DND-41 (cell line): ENCODE results near the gene PCDHB14.

Source experiments
- ATAC-seq: fragments of 200-7000 bp; cut with Tn5 transposase; 3 replicates; pipeline ENCODE4 v1.9.1; 2021; ENCODE audit warnings: low read depth; ENCODE audit not compliant: insufficient read depth
- DNase-seq: peaks from one replicate; pipeline ENCODE4 v3.0.0-alpha.2; 2020
- H2AFZ ChIP-seq: 2 replicates; pipeline ENCODE4 v1.6.0; 2012; ENCODE audit warnings: low read depth, low read length
- H3K27ac ChIP-seq: 2 replicates; pipeline ENCODE4 v1.5.1; 2012; ENCODE audit warnings: low read length, inconsistent platforms
- H3K27me3 ChIP-seq: fragments of 200-600 bp; sonication (generic); 2 replicates; pipeline ENCODE4 v1.6.0; 2012; ENCODE audit warnings: low read length, mild to moderate bottlenecking, inconsistent platforms; ENCODE audit not compliant: insufficient read depth, poor library complexity
- H3K36me3 ChIP-seq: 2 replicates; pipeline ENCODE4 v1.5.1; 2012; ENCODE audit warnings: low read length, inconsistent platforms; ENCODE audit not compliant: insufficient read depth
- H3K4me1 ChIP-seq: 2 replicates; pipeline ENCODE4 v1.5.1; 2012; ENCODE audit warnings: mild to moderate bottlenecking, low read length; ENCODE audit not compliant: insufficient read depth
- H3K4me2 ChIP-seq: 2 replicates; pipeline ENCODE4 v1.6.0; 2012; ENCODE audit warnings: mild to moderate bottlenecking, moderate library complexity, low read length, inconsistent platforms; ENCODE audit not compliant: insufficient read depth
- H3K4me3 ChIP-seq, 2 experiments: fragments of 200-600 bp in 1 of 2; shearing (Covaris generic) in 1 of 2; 2 replicates each; pipeline ENCODE4 v1.5.1; 2012 to 2016; ENCODE audit warnings: inconsistent platforms in 2 of 2, low read length in 2 of 2, mild to moderate bottlenecking in 2 of 2, low read depth in 1 of 2, moderate library complexity in 1 of 2
- H3K79me2 ChIP-seq: 2 replicates; pipeline ENCODE4 v1.6.0; 2012; ENCODE audit warnings: low read length, inconsistent platforms; ENCODE audit not compliant: insufficient read depth
- H3K9ac ChIP-seq: 2 replicates; pipeline ENCODE4 v1.6.0; 2012; ENCODE audit warnings: low read depth, mild to moderate bottlenecking, inconsistent platforms, low read length, moderate library complexity
- H3K9me3 ChIP-seq: 2 replicates; pipeline ENCODE4 v1.5.1; 2012; ENCODE audit warnings: low read length, moderate library complexity, mild to moderate bottlenecking, inconsistent platforms; ENCODE audit not compliant: insufficient read depth, severe bottlenecking
- H4K20me1 ChIP-seq: 2 replicates; pipeline ENCODE4 v1.6.0; 2012; ENCODE audit warnings: low read length; ENCODE audit not compliant: insufficient read depth
- CTCF ChIP-seq: IDR thresholded peaks from 2 replicates; pipeline ENCODE4 v1.5.1; 2012; ENCODE audit warnings: borderline replicate concordance, low read length, moderate library complexity, mild to moderate bottlenecking; ENCODE audit not compliant: poor library complexity, severe bottlenecking; ENCODE audit errors: extremely low read depth
- EZH2 ChIP-seq: IDR thresholded peaks from 3 replicates; pipeline ENCODE4 v1.6.1; 2012; ENCODE audit warnings: borderline replicate concordance, low read depth, mild to moderate bottlenecking, moderate library complexity, low read length, inconsistent platforms; ENCODE audit not compliant: severe bottlenecking

Gene PCDHB14

DNA sequence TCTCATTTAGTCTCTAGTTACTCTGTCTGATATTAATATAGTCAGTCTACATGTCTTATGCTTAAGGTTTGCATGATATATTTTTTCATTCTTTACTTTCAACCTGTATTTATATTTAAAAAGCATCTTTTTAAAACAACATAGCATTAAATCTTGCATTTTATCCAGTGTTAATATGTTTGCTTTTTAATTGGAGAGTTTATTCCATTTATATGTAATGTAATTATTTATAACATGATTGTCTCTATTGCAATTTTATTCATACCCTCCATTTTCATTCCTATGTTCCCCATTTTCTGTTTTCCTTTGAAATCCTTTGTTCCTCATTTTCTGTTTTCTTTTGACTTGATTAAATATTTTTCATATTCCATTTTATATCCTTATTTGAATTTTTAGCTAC lies 35.3 kb downstream of the PCDHB14 start:
- H4K20me1 ChIP-seq = no peaks in the 10 kb centered on the region
- H3K79me2 ChIP-seq = no peaks in the 10 kb centered on the region
- DNase-seq (no peak), ATAC-seq (no peak)
- TF ChIP-seq EZH2 = no peak
- TF ChIP-seq CTCF = no peak
- H2AFZ ChIP-seq = no peak overlapping the region
- no peak overlapping the region for H3K27ac ChIP-seq
- no peaks in the 10 kb centered on the region for H3K4me1 ChIP-seq
- no peak overlapping the region for H3K9ac ChIP-seq
- H3K4me3 ChIP-seq = no peak overlapping the region
- H3K36me3 ChIP-seq = no peaks in the 10 kb centered on the region
- no peaks in the 10 kb centered on the region for H3K27me3 ChIP-seq
- peaks cover 55% of the 10 kb centered on the region for H3K9me3 ChIP-seq
- no peak overlapping the region for H3K4me2 ChIP-seq

GRCh38 chr5:141258948-141259347 lies 35.8 kb downstream of the PCDHB14 start:
- peaks cover 57% of the 10 kb centered on the region for H3K9me3 ChIP-seq
- no peak for ATAC-seq
- DNase-seq = no peak

GRCh38 chr5:141260458-141261237 lies 37.5 kb downstream of the PCDHB14 start:
- no peak for ATAC-seq
- peaks cover 49% of the 10 kb centered on the region for H3K9me3 ChIP-seq

More at GRCh38 chr5:141258948-141259347, 35.8 kb downstream of the PCDHB14 start:
- no peaks in the 10 kb centered on the region for H4K20me1 ChIP-seq
- H3K36me3 ChIP-seq = no peaks in the 10 kb centered on the region
- H3K4me2 ChIP-seq = no peak overlapping the region
- TF ChIP-seq EZH2 = no peak
- TF ChIP-seq CTCF = no peak
- H3K4me3 ChIP-seq = no peak overlapping the region
- no peaks in the 10 kb centered on the region for H3K79me2 ChIP-seq
- H3K4me1 ChIP-seq = no peaks in the 10 kb centered on the region
- H3K27me3 ChIP-seq = no peaks in the 10 kb centered on the region
- no peak overlapping the region for H3K27ac ChIP-seq
- H3K9ac ChIP-seq = no peak overlapping the region
- H2AFZ ChIP-seq = no peak overlapping the region

More at GRCh38 chr5:141260458-141261237, 37.5 kb downstream of the PCDHB14 start:
- Histone ChIP-seq H3K27ac (no peak overlapping the region), H2AFZ (no peak overlapping the region), H3K9ac (no peak overlapping the region), H3K27me3 (no peaks in the 10 kb centered on the region), H3K4me1 (no peaks in the 10 kb centered on the region), H3K36me3 (no peaks in the 10 kb centered on the region), H4K20me1 (no peaks in the 10 kb centered on the region), H3K4me3 (no peak overlapping the region), H3K79me2 (no peaks in the 10 kb centered on the region), H3K4me2 (no peak overlapping the region)
- no peak for DNase-seq
- TF ChIP-seq CTCF (no peak), EZH2 (no peak)
